HepG2 (cell line): ENCODE results near the gene SKI. TPM values are rescaled to one million over a fixed set of nuclear protein-coding genes. Genes with fewer than 3 reads are reported as not detected.
A peak's percentile ranks its signal among the peaks of the same experiment; 100 is the strongest.

Experiments used
- CEBPG ChIP-seq: IDR thresholded peaks from 2 replicates; pipeline ENCODE4 v1.6.1; 2016
- JARID2 ChIP-seq: sonication (generic); formaldehyde crosslinking; IDR thresholded peaks from 2 replicates; pipeline ENCODE4 v1.8.1; 2023; ENCODE audit warnings: missing genetic modification reagents, inconsistent platforms; ENCODE audit not compliant: insufficient replicate concordance
- PAWR ChIP-seq: sonication (generic); formaldehyde crosslinking; IDR thresholded peaks from 2 replicates; pipeline ENCODE4 v1.4.0; 2020; ENCODE audit warnings: missing genetic modification reagents, mild to moderate bottlenecking, borderline replicate concordance
- RBFOX2 ChIP-seq: fragments of 200-400 bp; formaldehyde crosslinking; IDR thresholded peaks from 2 replicates; pipeline ENCODE4 v1.6.1; 2017; ENCODE audit warnings: low read depth, mild to moderate bottlenecking, low read length
- RXRB ChIP-seq: IDR thresholded peaks from 2 replicates; pipeline ENCODE4 v1.6.1; 2016; ENCODE audit warnings: borderline replicate concordance, missing genetic modification reagents, missing compliant biosample characterization
- TBL1XR1 ChIP-seq: fragments of 150-350 bp; IDR thresholded peaks from 2 replicates; pipeline ENCODE4 v1.6.1; 2014; ENCODE audit warnings: borderline replicate concordance, low read length; ENCODE audit not compliant: partially characterized antibody
- THAP8 ChIP-seq: sonication (generic); formaldehyde crosslinking; IDR thresholded peaks from 2 replicates; pipeline ENCODE4 v1.5.1; 2020; ENCODE audit warnings: missing genetic modification reagents, mild to moderate bottlenecking, borderline replicate concordance
- ZEB1 ChIP-seq: IDR thresholded peaks from 2 replicates; pipeline ENCODE4 v1.6.1; 2012; ENCODE audit warnings: mild to moderate bottlenecking, low read depth, inconsistent platforms; ENCODE audit not compliant: insufficient replicate concordance
- ZNF124 ChIP-seq: sonication (generic); formaldehyde crosslinking; IDR thresholded peaks from 2 replicates; pipeline ENCODE4 v1.4.0; 2020; ENCODE audit warnings: missing genetic modification reagents
- ZNF136 ChIP-seq: sonication (generic); formaldehyde crosslinking; IDR thresholded peaks from 2 replicates; pipeline ENCODE4 v1.8.1; 2022; ENCODE audit warnings: low read depth, mild to moderate bottlenecking, moderate library complexity, missing genetic modification reagents
- ZNF441 ChIP-seq: sonication (generic); formaldehyde crosslinking; IDR thresholded peaks from 2 replicates; pipeline ENCODE4 v1.7.0; 2021; ENCODE audit warnings: missing genetic modification reagents, borderline replicate concordance
- ZNF670 ChIP-seq: sonication (generic); formaldehyde crosslinking; IDR thresholded peaks from 2 replicates; pipeline ENCODE4 v1.8.0; 2022; ENCODE audit warnings: mild to moderate bottlenecking, missing genetic modification reagents, borderline replicate concordance
- ZNF704 ChIP-seq: sonication (generic); formaldehyde crosslinking; IDR thresholded peaks from 2 replicates; pipeline ENCODE4 v1.8.1; 2023; ENCODE audit warnings: mild to moderate bottlenecking, inconsistent platforms, moderate library complexity, missing genetic modification reagents, borderline replicate concordance
- polyA plus RNA-seq, 8 experiments: library from polyadenylated mRNA; depleted of rRNA in 3 of 8; stranded (reverse) in 7 of 8; unstranded in 1 of 8; fragments of >200 nt; fragmentation: Illumina TruSeq in 4 of 8; extraction: Trizol in 4 of 8; gene quantifications; 2 replicates each; pipeline versions ENCODE4 v1.2.1 to v1.2.3, GENCODE V29; 2011 to 2016; ENCODE audit warnings: low read depth in 4 of 8, missing spikeins in 1 of 8, mixed read lengths in 1 of 8; ENCODE audit not compliant: insufficient read depth in 1 of 8
- total RNA-seq, 5 experiments: library from RNA; depleted of rRNA; stranded (reverse); fragments of >200 nt; fragmentation: Illumina TruSeq; extraction: Trizol; gene quantifications; 2 replicates each; pipeline ENCODE4 v1.2.3, GENCODE V29; 2016; ENCODE audit warnings: low read depth in 1 of 5
- TF ChIP-seq, protein P1 (sequence below), 2 experiments: fragments of 450-650 bp in 1 of 2; sonication (generic) in 1 of 2; formaldehyde crosslinking in 1 of 2; IDR thresholded peaks; 2 replicates each; pipeline versions ENCODE4 v1.6.1 to v1.8.0; 2016 to 2022; ENCODE audit warnings: antibody characterized with exemption in 1 of 2, mild to moderate bottlenecking in 1 of 2, missing genetic modification reagents in 1 of 2
- TF ChIP-seq, protein P2 (sequence below): sonication (generic); formaldehyde crosslinking; IDR thresholded peaks from 2 replicates; pipeline ENCODE4 v1.9.0; 2022; ENCODE audit warnings: low read depth, missing genetic modification reagents

The SKI gene
- total and polyA plus RNA-seq, 2 of the 13 experiments (the other 11 are each of a cell fraction or from before 2014, with no cell fraction given): 4.7 to 6.9 TPM

DNA sequence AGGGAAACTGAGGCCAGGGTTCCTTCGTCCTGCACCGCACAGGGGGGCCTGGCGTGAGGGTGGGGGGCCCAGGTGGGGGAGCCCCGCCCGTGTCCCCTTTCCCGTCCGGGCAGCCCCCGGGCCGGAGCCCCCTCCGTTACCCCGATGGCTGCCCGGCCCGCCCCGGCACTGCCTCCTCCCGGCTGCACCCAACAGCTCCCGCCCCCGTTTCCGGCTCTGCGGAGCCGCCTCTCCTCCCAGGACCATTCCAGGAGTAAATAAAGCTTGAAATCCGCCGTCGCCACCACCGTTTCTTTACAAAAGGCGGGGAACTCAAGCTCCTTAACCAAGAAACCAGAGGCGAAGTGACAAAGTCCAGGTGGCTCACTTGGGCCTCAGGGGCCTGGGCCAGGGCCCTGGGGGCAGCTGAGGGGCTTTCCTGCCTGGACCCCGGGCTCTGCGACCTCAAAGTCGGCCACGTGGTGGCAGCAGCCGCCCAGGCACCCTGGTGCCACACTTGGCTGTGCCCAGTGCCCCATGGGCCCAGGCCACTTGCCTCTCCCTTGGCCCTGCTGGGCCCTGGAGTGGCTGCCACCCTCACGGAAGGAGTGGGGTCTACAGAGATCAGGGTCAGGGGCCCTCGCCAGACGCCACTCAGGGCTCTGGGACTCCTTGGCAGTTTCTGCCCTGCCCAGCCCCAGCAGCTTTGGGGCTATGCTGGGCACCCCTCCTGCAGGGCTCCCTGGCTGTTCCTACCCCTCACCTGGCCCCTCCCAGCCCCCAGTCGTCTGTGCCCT is 33.0 kb upstream of the SKI start (continued):
- TF ChIP-seq, protein P1, sequence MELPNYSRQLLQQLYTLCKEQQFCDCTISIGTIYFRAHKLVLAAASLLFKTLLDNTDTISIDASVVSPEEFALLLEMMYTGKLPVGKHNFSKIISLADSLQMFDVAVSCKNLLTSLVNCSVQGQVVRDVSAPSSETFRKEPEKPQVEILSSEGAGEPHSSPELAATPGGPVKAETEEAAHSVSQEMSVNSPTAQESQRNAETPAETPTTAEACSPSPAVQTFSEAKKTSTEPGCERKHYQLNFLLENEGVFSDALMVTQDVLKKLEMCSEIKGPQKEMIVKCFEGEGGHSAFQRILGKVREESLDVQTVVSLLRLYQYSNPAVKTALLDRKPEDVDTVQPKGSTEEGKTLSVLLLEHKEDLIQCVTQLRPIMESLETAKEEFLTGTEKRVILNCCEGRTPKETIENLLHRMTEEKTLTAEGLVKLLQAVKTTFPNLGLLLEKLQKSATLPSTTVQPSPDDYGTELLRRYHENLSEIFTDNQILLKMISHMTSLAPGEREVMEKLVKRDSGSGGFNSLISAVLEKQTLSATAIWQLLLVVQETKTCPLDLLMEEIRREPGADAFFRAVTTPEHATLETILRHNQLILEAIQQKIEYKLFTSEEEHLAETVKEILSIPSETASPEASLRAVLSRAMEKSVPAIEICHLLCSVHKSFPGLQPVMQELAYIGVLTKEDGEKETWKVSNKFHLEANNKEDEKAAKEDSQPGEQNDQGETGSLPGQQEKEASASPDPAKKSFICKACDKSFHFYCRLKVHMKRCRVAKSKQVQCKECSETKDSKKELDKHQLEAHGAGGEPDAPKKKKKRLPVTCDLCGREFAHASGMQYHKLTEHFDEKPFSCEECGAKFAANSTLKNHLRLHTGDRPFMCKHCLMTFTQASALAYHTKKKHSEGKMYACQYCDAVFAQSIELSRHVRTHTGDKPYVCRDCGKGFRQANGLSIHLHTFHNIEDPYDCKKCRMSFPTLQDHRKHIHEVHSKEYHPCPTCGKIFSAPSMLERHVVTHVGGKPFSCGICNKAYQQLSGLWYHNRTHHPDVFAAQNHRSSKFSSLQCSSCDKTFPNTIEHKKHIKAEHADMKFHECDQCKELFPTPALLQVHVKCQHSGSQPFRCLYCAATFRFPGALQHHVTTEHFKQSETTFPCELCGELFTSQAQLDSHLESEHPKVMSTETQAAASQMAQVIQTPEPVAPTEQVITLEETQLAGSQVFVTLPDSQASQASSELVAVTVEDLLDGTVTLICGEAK (IDR thresholded peaks at IDR 0.05): no peak
- TF ChIP-seq, protein P1 (CRISPR knock-in tag; IDR thresholded peaks at IDR 0.05): peak; percentile 72
- TF ChIP-seq JARID2 (CRISPR knock-in tag): peak; percentile 26
- peak; percentile 67 for TF ChIP-seq RBFOX2
- no peak for TF ChIP-seq ZNF441 (CRISPR knock-in tag)
- 0 out of 2 replicates have a peak, but pooled peaks have one; percentile 30 for TF ChIP-seq RXRB (CRISPR knock-in tag)
- TF ChIP-seq ZNF704: peak; percentile 70; the same call in 1 of the 2 replicates
- 0 out of 2 replicates have a peak, but pooled peaks have one; percentile 42 for TF ChIP-seq ZNF124
- TF ChIP-seq PAWR (CRISPR knock-in tag): no peak
- TF ChIP-seq TBL1XR1: peak; percentile 39
- peak; percentile 78; the same call in 1 of the 2 replicates for TF ChIP-seq ZNF136 (CRISPR knock-in tag)
- TF ChIP-seq, protein P2, sequence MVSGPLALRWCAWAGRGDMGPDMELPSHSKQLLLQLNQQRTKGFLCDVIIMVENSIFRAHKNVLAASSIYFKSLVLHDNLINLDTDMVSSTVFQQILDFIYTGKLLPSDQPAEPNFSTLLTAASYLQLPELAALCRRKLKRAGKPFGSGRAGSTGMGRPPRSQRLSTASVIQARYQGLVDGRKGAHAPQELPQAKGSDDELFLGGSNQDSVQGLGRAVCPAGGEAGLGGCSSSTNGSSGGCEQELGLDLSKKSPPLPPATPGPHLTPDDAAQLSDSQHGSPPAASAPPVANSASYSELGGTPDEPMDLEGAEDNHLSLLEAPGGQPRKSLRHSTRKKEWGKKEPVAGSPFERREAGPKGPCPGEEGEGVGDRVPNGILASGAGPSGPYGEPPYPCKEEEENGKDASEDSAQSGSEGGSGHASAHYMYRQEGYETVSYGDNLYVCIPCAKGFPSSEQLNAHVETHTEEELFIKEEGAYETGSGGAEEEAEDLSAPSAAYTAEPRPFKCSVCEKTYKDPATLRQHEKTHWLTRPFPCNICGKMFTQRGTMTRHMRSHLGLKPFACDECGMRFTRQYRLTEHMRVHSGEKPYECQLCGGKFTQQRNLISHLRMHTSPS: peak; percentile 98
- no peak for TF ChIP-seq ZEB1
- TF ChIP-seq ZNF670: 0 out of 2 replicates have a peak, but pooled peaks have one; percentile 51
- no peak for TF ChIP-seq CEBPG (CRISPR knock-in tag)
- peak; percentile 73; the same call in 1 of the 2 replicates for TF ChIP-seq THAP8 (CRISPR knock-in tag)
